Ectodermal cell (in vitro differentiated cells): ENCODE data around the gene TNS1.
"Not testable (repeated sequence)": the region's sequence is repeated elsewhere in the genome, so short reads cannot be mapped to it uniquely, and the experiment has no call there.

Experiments
- H3K27ac ChIP-seq: 2 replicates; pipeline ENCODE4 v1.7.0; 2013; ENCODE audit warnings: mild to moderate bottlenecking, low read depth, low read length; ENCODE audit not compliant: insufficient read depth, poor library complexity, severe bottlenecking
- H3K27me3 ChIP-seq: 2 replicates; pipeline ENCODE4 v1.7.0; 2013; ENCODE audit warnings: mild to moderate bottlenecking, low read length; ENCODE audit not compliant: insufficient read depth, control insufficient read depth, poor library complexity, severe bottlenecking
- H3K36me3 ChIP-seq: one replicate; pipeline ENCODE4 v1.7.0; 2013; ENCODE audit warnings: low read length; ENCODE audit not compliant: control insufficient read depth, insufficient read depth
- H3K4me1 ChIP-seq: one replicate; pipeline ENCODE4 v1.7.0; 2013; ENCODE audit warnings: low read length; ENCODE audit not compliant: control insufficient read depth, insufficient read depth
- H3K4me3 ChIP-seq: 2 replicates; pipeline ENCODE4 v1.7.0; 2013; ENCODE audit warnings: low read depth, low read length, control low read depth; ENCODE audit not compliant: insufficient read depth
- H3K9me3 ChIP-seq: 2 replicates; pipeline ENCODE4 v1.7.0; 2013; ENCODE audit warnings: mild to moderate bottlenecking, low read length, moderate library complexity; ENCODE audit not compliant: control insufficient read depth
- WGBS, 2 experiments: methylation state at CpG; one replicate each; pipeline ENCODE4 v1.1.7; 2013; ENCODE audit warnings: missing lambda C conversion rate in 2 of 2; 5-methylcytosine and 5-hydroxymethylcytosine counted together

Gene TNS1

GRCh38 chr2:218022851-218023530 is 20.2 kb upstream of the TNS1 start:
- no peaks in the 10 kb centered on the region for H3K9me3 ChIP-seq
- H3K36me3 ChIP-seq, result no peaks in the 10 kb centered on the region
- H3K27me3 ChIP-seq, result no peaks in the 10 kb centered on the region
- H3K4me3 ChIP-seq, result no peak overlapping the region
- WGBS, 2 experiments, result 90 to 91% methylated on average over 7 of the region's 7 CpGs
- H3K4me1 ChIP-seq, result peaks cover 34% of the 10 kb centered on the region
- no peak overlapping the region for H3K27ac ChIP-seq

GRCh38 chr2:218022131-218022850 is 19.5 kb upstream of the TNS1 start:
- Histone ChIP-seq H3K27me3 (no peaks in the 10 kb centered on the region), H3K4me3 (no peak overlapping the region), H3K36me3 (no peaks in the 10 kb centered on the region), H3K4me1 (peaks cover 34% of the 10 kb centered on the region), H3K9me3 (no peaks in the 10 kb centered on the region), H3K27ac (no peak overlapping the region)
- WGBS, 2 experiments, result 69 to 76% methylated on average over 10 of the region's 10 CpGs

GRCh38 chr2:218021536-218022071 is 18.8 kb upstream of the TNS1 start:
- H3K36me3 ChIP-seq, result no peaks in the 10 kb centered on the region
- H3K27me3 ChIP-seq, result no peaks in the 10 kb centered on the region
- no peak overlapping the region for H3K27ac ChIP-seq
- no peak overlapping the region for H3K4me3 ChIP-seq
- no peaks in the 10 kb centered on the region for H3K9me3 ChIP-seq
- 82 to 88% methylated on average over 12 of the region's 12 CpGs for WGBS, 2 experiments
- peaks cover 34% of the 10 kb centered on the region for H3K4me1 ChIP-seq

- Histone ChIP-seq H3K36me3 (no peaks in the 10 kb centered on the region), H3K4me1 (peaks cover 39% of the 10 kb centered on the region), H3K27ac (no peak overlapping the region), H3K27me3 (no peaks in the 10 kb centered on the region), H3K4me3 (no peak overlapping the region), H3K9me3 (no peaks in the 10 kb centered on the region)
- WGBS, 2 experiments, result 87 to 94% methylated on average over 6 of the region's 6 CpGs
Observed at GRCh38 chr2:218020966-218021535, 18.3 kb upstream of the TNS1 start.

- no peaks in the 10 kb centered on the region for H3K36me3 ChIP-seq
- H3K27me3 ChIP-seq, result no peaks in the 10 kb centered on the region
- H3K27ac ChIP-seq, result no peak overlapping the region
- WGBS, 2 experiments, result 75 to 84% methylated on average over 5 of the region's 5 CpGs
- no peaks in the 10 kb centered on the region for H3K9me3 ChIP-seq
- no peak overlapping the region for H3K4me3 ChIP-seq
- H3K4me1 ChIP-seq, result peaks cover 41% of the 10 kb centered on the region
Observed at GRCh38 chr2:218020281-218020680, 17.5 kb upstream of the TNS1 start.

- Histone ChIP-seq H3K4me3 (no peak overlapping the region), H3K27ac (no peak overlapping the region), H3K27me3 (no peaks in the 10 kb centered on the region), H3K9me3 (no peaks in the 10 kb centered on the region), H3K36me3 (no peaks in the 10 kb centered on the region), H3K4me1 (peaks cover 43% of the 10 kb centered on the region)
- 82 to 87% methylated on average over 7 of the region's 7 CpGs for WGBS, 2 experiments
Observed at GRCh38 chr2:218019411-218020060, 16.7 kb upstream of the TNS1 start.

GRCh38 chr2:218018842-218019125 is 16.0 kb upstream of the TNS1 start:
- H3K9me3 ChIP-seq, H3K36me3 ChIP-seq, H3K27ac ChIP-seq, H3K27me3 ChIP-seq, H3K4me3 ChIP-seq: not testable (repeated sequence)
- peaks cover 38% of the 10 kb centered on the region for H3K4me1 ChIP-seq
- WGBS, 2 experiments, result 96 to 98% methylated on average over 3 of the region's 4 CpGs

- no peaks in the 10 kb centered on the region for H3K36me3 ChIP-seq
- 88 to 91% methylated on average over 7 of the region's 7 CpGs for whole genome bisulfite sequencing, 2 experiments
- peaks cover 29% of the 10 kb centered on the region for H3K4me1 ChIP-seq
- no peaks in the 10 kb centered on the region for H3K9me3 ChIP-seq
- H3K27me3 ChIP-seq, result no peaks in the 10 kb centered on the region
- no peak overlapping the region for H3K27ac ChIP-seq
- no peak overlapping the region for H3K4me3 ChIP-seq
Observed at GRCh38 chr2:218017211-218018053, 14.6 kb upstream of the TNS1 start.

GRCh38 chr2:218016810-218017209 is 14.0 kb upstream of the TNS1 start:
- H3K4me3 ChIP-seq, result no peak overlapping the region
- H3K4me1 ChIP-seq, result peaks cover 23% of the 10 kb centered on the region
- H3K27me3 ChIP-seq, result peaks cover 4% of the 10 kb centered on the region
- H3K27ac ChIP-seq, result no peak overlapping the region
- 84% methylated on average over 4 of the region's 4 CpGs for whole genome bisulfite sequencing, 2 experiments
- no peaks in the 10 kb centered on the region for H3K9me3 ChIP-seq
- H3K36me3 ChIP-seq, result no peaks in the 10 kb centered on the region
